Prostate gland (tissue), 2 donors: ENCODE results near the gene NXPH1.

Experiments
- CTCF ChIP-seq, 4 experiments: fragments of 200-600 bp in 2 of 4; fragments of 450-650 bp in 2 of 4; sonication (generic) in 2 of 4; IDR thresholded peaks; 1 replicate in 3 of 4; 2 replicates in 1 of 4; pipeline ENCODE4 v1.5.1; 2016 to 2019; ENCODE audit warnings: antibody characterized with exemption in 4 of 4, mild to moderate bottlenecking in 2 of 4, moderate library complexity in 2 of 4
- POLR2A ChIP-seq: fragments of 450-650 bp; IDR thresholded peaks from one replicate; pipeline ENCODE4 v1.6.1; 2016; ENCODE audit warnings: antibody characterized with exemption, mild to moderate bottlenecking

- no peak for TF ChIP-seq CTCF (IDR thresholded peaks at IDR 0.05)
- no peak for TF ChIP-seq POLR2A
Measured at GRCh38 chr7:8762803-8763202, 329.4 kb downstream of the NXPH1 start.
